ENCODE measurements around the gene PHTF1. TPM values are rescaled to one million over a fixed set of nuclear protein-coding genes. Genes with fewer than 3 reads are reported as not detected.
A peak's percentile ranks its signal among the peaks of the same experiment; 100 is the strongest.

The PHTF1 gene
- total RNA-seq, 1 experiment from 2014 or later, result 11.7 TPM

GRCh38 chr1:113666126-113666525 lies 93.2 kb downstream of the PHTF1 start:
- no peak for DNase-seq (ENCODE audit: low spot score)

GRCh38 chr1:113665071-113665470 lies 94.2 kb downstream of the PHTF1 start:
- no peak for DNase-seq (ENCODE audit: low spot score)

GRCh38 chr1:113663165-113663951 lies 95.9 kb downstream of the PHTF1 start:
- no peak for DNase-seq (ENCODE audit: low spot score)

GRCh38 chr1:113662101-113662500 lies 97.2 kb downstream of the PHTF1 start:
- DNase-seq (ENCODE audit: low spot score), result no peak

GRCh38 chr1:113660088-113660487 lies 99.2 kb downstream of the PHTF1 start:
- DNase-seq (ENCODE audit: low spot score), result no peak

GRCh38 chr1:113659556-113659955 lies 99.7 kb downstream of the PHTF1 start:
- DNase-seq (ENCODE audit: low spot score), result no peak

- DNase-seq (ENCODE audit: low spot score), result peak; percentile 30
Observed at GRCh38 chr1:113659035-113659434, 100.3 kb downstream of the PHTF1 start.

- no peak for DNase-seq (ENCODE audit: low spot score)
Observed at GRCh38 chr1:113657556-113658063, 101.7 kb downstream of the PHTF1 start.

- DNase-seq (ENCODE audit: low spot score), result no peak
Observed at GRCh38 chr1:113657126-113657525, 102.2 kb downstream of the PHTF1 start.

GRCh38 chr1:113654883-113655282 lies 104.4 kb downstream of the PHTF1 start:
- DNase-seq (ENCODE audit: low spot score), result no peak

- DNase-seq (ENCODE audit: low spot score), result no peak
Observed at GRCh38 chr1:113653741-113654140, 105.5 kb downstream of the PHTF1 start.

GRCh38 chr1:113652771-113653170 lies 106.5 kb downstream of the PHTF1 start:
- DNase-seq (ENCODE audit: low spot score), result no peak

GRCh38 chr1:113648478-113648877 lies 110.8 kb downstream of the PHTF1 start:
- no peak for DNase-seq (ENCODE audit: low spot score)

- no peak for DNase-seq (ENCODE audit: low spot score)
Observed at GRCh38 chr1:113647164-113647563, 112.1 kb downstream of the PHTF1 start.

Other genes with a start within 250 kb of the PHTF1 start
- 4.0 and 4.2 TPM in 2 replicates for gene RSBN1, start 53.0 kb upstream of the PHTF1 start, total RNA-seq (2014; rRNA removed; shearing (Covaris generic))
- 0.05 TPM in 1 of 2 replicates, not detected in the other for gene PTPN22, start 112.2 kb upstream of the PHTF1 start, total RNA-seq (2014; rRNA removed; shearing (Covaris generic))
- 18.2 and 23.4 TPM in 2 replicates for gene BCL2L15, start 128.1 kb upstream of the PHTF1 start, total RNA-seq (2014; rRNA removed; shearing (Covaris generic))
- gene AP4B1, start 145.3 kb upstream of the PHTF1 start, total RNA-seq (2014; rRNA removed; shearing (Covaris generic)), result 6.7 and 12.5 TPM in 2 replicates
- 6.2 and 7.3 TPM in 2 replicates for gene DCLRE1B, start 145.8 kb upstream of the PHTF1 start, total RNA-seq (2014; rRNA removed; shearing (Covaris generic))
- 18.9 and 19.4 TPM in 2 replicates for gene HIPK1, start 169.8 kb upstream of the PHTF1 start, total RNA-seq (2014; rRNA removed; shearing (Covaris generic))
- 0.03 TPM in 1 of 2 replicates, not detected in the other for gene OLFML3, start 220.0 kb upstream of the PHTF1 start, total RNA-seq (2014; rRNA removed; shearing (Covaris generic))